Loucy (cell line): ENCODE measurements around the gene HSPB8.

Experiments
- CTCF ChIP-seq: fragments of 200-600 bp; sonication (generic); conservative IDR thresholded peaks from 2 replicates; pipeline ENCODE4 v1.5.1; 2014; ENCODE audit warnings: mild to moderate bottlenecking, antibody characterized with exemption, low read length
- EZH2phosphoT487 ChIP-seq: fragments of 200-600 bp; IDR thresholded peaks from 2 replicates; pipeline ENCODE4 v1.6.1; 2018; ENCODE audit warnings: antibody characterized with exemption, mild to moderate bottlenecking, moderate library complexity, borderline replicate concordance

DNA sequence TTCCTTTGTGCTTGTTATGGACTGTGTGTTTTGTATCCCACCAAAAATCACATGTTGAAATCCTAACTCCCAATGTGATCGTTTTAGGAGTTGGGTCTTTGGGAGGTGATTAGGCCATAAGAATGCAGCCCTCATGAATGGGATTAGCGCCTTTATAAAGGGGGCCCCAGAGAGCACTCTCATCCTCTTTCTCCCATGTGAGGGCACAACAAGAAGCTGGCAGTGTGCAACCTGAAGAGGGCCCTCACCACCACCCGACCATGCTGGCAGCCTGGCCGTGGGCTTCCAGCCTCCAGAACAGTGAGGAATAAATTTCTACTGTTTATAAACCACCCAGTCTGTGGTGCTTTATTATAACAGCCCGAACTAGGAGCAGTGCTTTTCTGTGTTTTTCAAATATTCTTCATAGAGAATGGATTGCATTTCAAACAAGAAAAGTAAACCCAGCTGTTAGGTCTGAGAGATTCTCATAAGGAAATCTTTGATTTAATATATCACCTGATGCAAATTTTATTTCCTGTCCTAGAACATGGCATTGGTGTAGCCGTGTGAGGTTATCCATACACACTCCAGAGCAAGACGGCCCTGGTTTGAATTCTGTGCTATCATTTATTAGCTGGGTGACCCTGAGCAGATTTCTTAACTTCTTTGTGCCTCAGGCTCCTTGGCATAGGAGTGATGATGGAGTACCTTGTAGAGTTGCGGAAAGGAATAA lies 27.8 kb downstream of the HSPB8 start:
- no peak for TF ChIP-seq CTCF
- no peak for TF ChIP-seq EZH2phosphoT487
